ENCODE measurements around the gene SLTM.

The SLTM gene

GRCh38 chr15:58877999-58878825, 55.3 kb downstream of the SLTM start:
- no peak for TF ChIP-seq CTCF (IDR thresholded peaks at IDR 0.05; ENCODE audit: control extremely low read depth, extremely low read depth, low read depth, missing control alignments)
- ChIA-PET CTCF (interaction anchor here (1.2 kb wide), 3 partner anchors 26 to 623 kb away, joined by 3 to 4 read pairs (median 3); no protein-coding TSS in a partner anchor), POLR2A (no interaction called here)
- DNase-seq (ENCODE audit: extremely low spot score): no peak

- ChIA-PET CTCF (interaction anchor here (1.1 to 1.5 kb wide), 3 partner anchors 18 to 85 kb away, joined by 3 to 4 read pairs (median 3); no protein-coding TSS in a partner anchor), POLR2A (no interaction called here)
- DNase-seq (ENCODE audit: extremely low spot score): no peak
- no peak for TF ChIP-seq CTCF (IDR thresholded peaks at IDR 0.05; ENCODE audit: control extremely low read depth, extremely low read depth, low read depth, missing control alignments)
Observed at GRCh38 chr15:58876306-58877106, 57.0 kb downstream of the SLTM start.

GRCh38 chr15:58875343-58875742, 58.1 kb downstream of the SLTM start:
- TF ChIP-seq CTCF (IDR thresholded peaks at IDR 0.05; ENCODE audit: control extremely low read depth, extremely low read depth, low read depth, missing control alignments): no peak
- POLR2A ChIA-PET: no interaction called here
- CTCF ChIA-PET: interaction anchor here (1.3 kb wide), 1 partner anchor 647 kb away, joined by 3 read pairs; no protein-coding TSS in a partner anchor
- DNase-seq (ENCODE audit: extremely low spot score): no peak

- CTCF ChIA-PET: interaction anchor here (1.4 kb wide), 1 partner anchor 42 kb away, joined by 3 read pairs; no protein-coding TSS in a partner anchor
- DNase-seq (ENCODE audit: extremely low spot score): no peak
- POLR2A ChIA-PET: no interaction called here
Observed at GRCh38 chr15:58873267-58873666, 60.2 kb downstream of the SLTM start.

GRCh38 chr15:58870451-58870850, 63.0 kb downstream of the SLTM start:
- no peak for DNase-seq (ENCODE audit: extremely low spot score)
- POLR2A ChIA-PET: interaction anchor here (0.6 kb wide), 1 partner anchor 25 kb away, joined by 9 read pairs; no protein-coding TSS in a partner anchor
- TF ChIP-seq CTCF (IDR thresholded peaks at IDR 0.05; ENCODE audit: control extremely low read depth, extremely low read depth, low read depth, missing control alignments): no peak
- CTCF ChIA-PET: no interaction called here

More at GRCh38 chr15:58873267-58873666, 60.2 kb downstream of the SLTM start:
- no peak for TF ChIP-seq CTCF (IDR thresholded peaks at IDR 0.05; ENCODE audit: control extremely low read depth, extremely low read depth, low read depth, missing control alignments)

- POLR2A ChIA-PET: no interaction called here
- DNase-seq (ENCODE audit: extremely low spot score): no peak
- TF ChIP-seq CTCF (IDR thresholded peaks at IDR 0.05; ENCODE audit: control extremely low read depth, extremely low read depth, low read depth, missing control alignments): no peak
- CTCF ChIA-PET: no interaction called here
Observed at GRCh38 chr15:58867926-58868325, 65.6 kb downstream of the SLTM start.
